H1 (cell line): ENCODE results near the gene MRPS10.

Experiments used
- CBX8 ChIP-seq: fragments of 300-800, 300-1000 bp; sonication (generic); IDR thresholded peaks from 2 replicates; pipeline ENCODE4 v1.7.1; 2016; ENCODE audit warnings: low read depth, low read length, borderline replicate concordance
- GABPA ChIP-seq: IDR thresholded peaks from 2 replicates; pipeline ENCODE4 v1.6.1; 2011; ENCODE audit warnings: mild to moderate bottlenecking, low read length, moderate library complexity, borderline replicate concordance; ENCODE audit not compliant: insufficient read depth
- JUND ChIP-seq: IDR thresholded peaks from 2 replicates; pipeline ENCODE4 v1.6.1; 2011; ENCODE audit warnings: mild to moderate bottlenecking, improper control_type of control experiment, low read length
- PHF8 ChIP-seq: fragments of 200-600 bp; sonication (generic); conservative IDR thresholded peaks from 2 replicates; pipeline ENCODE4 v1.7.1; 2012; ENCODE audit warnings: low read depth, mild to moderate bottlenecking, inconsistent platforms, low read length, moderate library complexity
- POLR2A ChIP-seq, 2 experiments: IDR thresholded peaks; 1 replicate in 1 of 2; 2 replicates in 1 of 2; pipeline ENCODE4 v1.6.1; 2011; ENCODE audit warnings: low read depth in 2 of 2, low read length in 2 of 2, mild to moderate bottlenecking in 2 of 2; ENCODE audit errors: control extremely low read depth in 1 of 2
- POLR2AphosphoS5 ChIP-seq: IDR thresholded peaks from 2 replicates; pipeline ENCODE4 v1.6.1; 2011; ENCODE audit warnings: low read depth, low read length
- RAD21 ChIP-seq, 2 experiments: IDR thresholded peaks in 1 of 2; conservative IDR thresholded peaks in 1 of 2; 2 replicates each; pipeline ENCODE4 v1.6.1; 2011; ENCODE audit warnings: low read depth in 2 of 2, low read length in 2 of 2, improper control_type of control experiment in 1 of 2, inconsistent platforms in 1 of 2, mild to moderate bottlenecking in 1 of 2, moderate library complexity in 1 of 2
- RNF2 ChIP-seq: fragments of 200-900, 300-1000 bp; sonication (generic); IDR thresholded peaks from 2 replicates; pipeline ENCODE4 v1.7.1; 2016; ENCODE audit warnings: borderline replicate concordance, low read depth, mild to moderate bottlenecking, antibody characterized with exemption, low read length; ENCODE audit not compliant: poor library complexity, severe bottlenecking; ENCODE audit errors: missing control alignments
- SRF ChIP-seq: IDR thresholded peaks from 2 replicates; pipeline ENCODE4 v1.6.1; 2011; ENCODE audit warnings: mild to moderate bottlenecking, low read depth, low read length, moderate library complexity
- TEAD4 ChIP-seq: IDR thresholded peaks from 2 replicates; pipeline ENCODE4 v1.6.1; 2012; ENCODE audit warnings: low read depth, low read length, inconsistent platforms, mixed read lengths
- USF2 ChIP-seq: IDR thresholded peaks from 2 replicates; pipeline ENCODE4 v1.6.1; 2011; ENCODE audit warnings: low read length, improper control_type of control experiment
- TF ChIP-seq, protein P1 (sequence below): IDR thresholded peaks from 2 replicates; pipeline ENCODE4 v1.6.1; 2012; ENCODE audit warnings: inconsistent platforms
- TF ChIP-seq, protein P2 (sequence below), 3 experiments: IDR thresholded peaks; 1 replicate in 2 of 3; 2 replicates in 1 of 3; pipeline versions ENCODE4 v1.5.1 to v1.6.1; 2011; ENCODE audit warnings: low read length in 3 of 3, mild to moderate bottlenecking in 3 of 3, inconsistent platforms in 2 of 3, low read depth in 1 of 3, moderate library complexity in 1 of 3; ENCODE audit not compliant: insufficient read depth in 1 of 3; ENCODE audit errors: control extremely low read depth in 1 of 3
- TF ChIP-seq, protein P3 (sequence below): IDR thresholded peaks from 2 replicates; pipeline ENCODE4 v1.6.1; 2011; ENCODE audit warnings: low read depth, mild to moderate bottlenecking, low read length; ENCODE audit not compliant: insufficient read depth

- TF ChIP-seq POLR2A (IDR thresholded peaks at IDR 0.05; ENCODE audit: control extremely low read depth in 1 of 2, low read depth in 2 of 2, low read length in 2 of 2) (no peak), GABPA (no peak), POLR2AphosphoS5 (no peak), CBX8 (no peak), RAD21 (IDR thresholded peaks at IDR 0.05 in 1 of 2, conservative IDR thresholded peaks at IDR 0.05 in 1 of 2; ENCODE audit: low read depth in 2 of 2, low read length in 2 of 2) (no peak), RNF2 (no peak), USF2 (no peak), PHF8 (no peak), SRF (no peak), JUND (no peak), TEAD4 (no peak)
- TF ChIP-seq, protein P1, sequence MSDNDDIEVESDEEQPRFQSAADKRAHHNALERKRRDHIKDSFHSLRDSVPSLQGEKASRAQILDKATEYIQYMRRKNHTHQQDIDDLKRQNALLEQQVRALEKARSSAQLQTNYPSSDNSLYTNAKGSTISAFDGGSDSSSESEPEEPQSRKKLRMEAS, result no peak
- TF ChIP-seq, protein P2, sequence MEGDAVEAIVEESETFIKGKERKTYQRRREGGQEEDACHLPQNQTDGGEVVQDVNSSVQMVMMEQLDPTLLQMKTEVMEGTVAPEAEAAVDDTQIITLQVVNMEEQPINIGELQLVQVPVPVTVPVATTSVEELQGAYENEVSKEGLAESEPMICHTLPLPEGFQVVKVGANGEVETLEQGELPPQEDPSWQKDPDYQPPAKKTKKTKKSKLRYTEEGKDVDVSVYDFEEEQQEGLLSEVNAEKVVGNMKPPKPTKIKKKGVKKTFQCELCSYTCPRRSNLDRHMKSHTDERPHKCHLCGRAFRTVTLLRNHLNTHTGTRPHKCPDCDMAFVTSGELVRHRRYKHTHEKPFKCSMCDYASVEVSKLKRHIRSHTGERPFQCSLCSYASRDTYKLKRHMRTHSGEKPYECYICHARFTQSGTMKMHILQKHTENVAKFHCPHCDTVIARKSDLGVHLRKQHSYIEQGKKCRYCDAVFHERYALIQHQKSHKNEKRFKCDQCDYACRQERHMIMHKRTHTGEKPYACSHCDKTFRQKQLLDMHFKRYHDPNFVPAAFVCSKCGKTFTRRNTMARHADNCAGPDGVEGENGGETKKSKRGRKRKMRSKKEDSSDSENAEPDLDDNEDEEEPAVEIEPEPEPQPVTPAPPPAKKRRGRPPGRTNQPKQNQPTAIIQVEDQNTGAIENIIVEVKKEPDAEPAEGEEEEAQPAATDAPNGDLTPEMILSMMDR (IDR thresholded peaks at IDR 0.05; ENCODE audit: control extremely low read depth in 1 of 3, insufficient read depth in 1 of 3, low read depth in 1 of 3, low read length in 3 of 3), result no peak
- TF ChIP-seq, protein P3, sequence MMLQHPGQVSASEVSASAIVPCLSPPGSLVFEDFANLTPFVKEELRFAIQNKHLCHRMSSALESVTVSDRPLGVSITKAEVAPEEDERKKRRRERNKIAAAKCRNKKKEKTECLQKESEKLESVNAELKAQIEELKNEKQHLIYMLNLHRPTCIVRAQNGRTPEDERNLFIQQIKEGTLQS, result no peak
Measured at GRCh38 chr6:42212442-42212841, 5.2 kb downstream of the MRPS10 start.
